Natural killer cell treated with Interleukin-12 subunit alpha and Interleukin-12 subunit beta and Interleukin-15 and Interleukin-18, amount 100 ng/mL, for 72 hours (primary cell): Measurements from ENCODE around the gene ATP8A2. TPM values are rescaled to one million over a fixed set of nuclear protein-coding genes. Genes with fewer than 3 reads are reported as not detected.

Experiments used
- ATAC-seq, 2 donors: fragments of 150-1000 bp; cut with Tn5 transposase in 1 of 2; sonication (Bioruptor Pico), chemical (Tn5 transposase) in 1 of 2; 2 replicates each; pipeline ENCODE4 v1.10.0; 2021
- DNase-seq: peaks from one replicate; pipeline ENCODE4 v3.0.0; 2022; ENCODE audit warnings: low spot score
- H3K27ac Mint-ChIP-seq, 2 donors: 1 replicate in 1 of 2; 2 replicates in 1 of 2; pipeline ENCODE4 v1.8.0; 2022; ENCODE audit warnings: mixed read lengths in 2 of 2, mild to moderate bottlenecking in 1 of 2, moderate library complexity in 1 of 2
- H3K27me3 Mint-ChIP-seq, 2 donors: 1 replicate in 1 of 2; 2 replicates in 1 of 2; pipeline ENCODE4 v1.8.0; 2022; ENCODE audit warnings: mixed read lengths in 2 of 2
- H3K36me3 Mint-ChIP-seq: one replicate; pipeline ENCODE4 v1.8.0; 2022; ENCODE audit warnings: mixed read lengths
- H3K4me1 Mint-ChIP-seq, 2 donors: 1 replicate in 1 of 2; 2 replicates in 1 of 2; pipeline ENCODE4 v1.8.0; 2022; ENCODE audit warnings: low read depth in 2 of 2, mixed read lengths in 2 of 2, mild to moderate bottlenecking in 1 of 2
- H3K4me3 Mint-ChIP-seq: one replicate; pipeline ENCODE4 v1.8.0; 2022; ENCODE audit warnings: mixed read lengths
- H3K9me3 Mint-ChIP-seq: 2 replicates; pipeline ENCODE4 v1.8.0; 2022; ENCODE audit warnings: mixed read lengths
- total RNA-seq, 2 donors: library from RNA; stranded (reverse); gene quantifications; one replicate each; pipeline ENCODE4 v1.2.3, GENCODE V29; 2022

The ATP8A2 gene
- total RNA-seq, 2 donors from 2014 or later, result 0.10 to 0.14 TPM

DNA sequence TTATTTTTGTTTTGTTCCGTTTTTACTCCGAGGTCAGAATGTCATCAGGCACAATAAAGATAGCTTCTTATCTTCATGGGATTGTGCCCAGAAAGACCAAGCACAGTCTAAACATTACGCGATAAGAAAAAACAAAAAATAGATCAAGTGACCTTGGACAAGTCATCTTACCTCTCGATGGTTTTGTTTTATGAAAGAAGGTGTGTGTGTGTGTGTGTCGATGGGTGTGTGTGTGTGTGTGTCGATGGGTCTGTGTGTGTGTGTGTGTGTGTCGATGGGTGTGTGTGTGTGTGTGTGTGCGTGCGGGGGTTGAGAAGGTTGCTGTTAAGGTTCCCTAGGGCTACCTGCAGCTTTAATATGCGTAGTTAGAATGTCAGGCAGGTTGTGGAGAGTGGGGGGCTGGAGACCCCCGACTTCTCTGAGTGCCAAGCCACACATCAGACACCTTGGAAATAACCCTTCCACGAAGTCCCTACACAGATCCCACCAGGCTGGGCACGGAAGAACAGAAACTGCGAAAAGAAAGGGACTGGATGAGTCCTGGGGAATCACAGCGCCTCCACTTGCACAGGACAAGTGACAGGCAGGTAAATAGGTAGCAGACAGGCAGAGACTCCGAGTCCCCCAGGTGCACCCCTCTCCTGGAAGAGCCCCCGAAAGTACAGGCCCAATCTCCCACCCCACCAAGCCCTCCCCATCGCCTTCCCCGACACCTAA, 458 bp upstream of the ATP8A2 start:
- H3K4me3 Mint-ChIP-seq, result peak overlapping the region; percentile 18
- H3K27me3 Mint-ChIP-seq, result peaks cover 51 to 61% of the 10 kb centered on the region in 2 donors
- H3K36me3 Mint-ChIP-seq, result no peaks in the 10 kb centered on the region
- no peak overlapping the region for H3K27ac Mint-ChIP-seq
- H3K9me3 Mint-ChIP-seq, result no peaks in the 10 kb centered on the region
- DNase-seq, result no peak
- no peak for ATAC-seq
- peaks cover 0 to 4% of the 10 kb centered on the region in 2 donors for H3K4me1 Mint-ChIP-seq

DNA sequence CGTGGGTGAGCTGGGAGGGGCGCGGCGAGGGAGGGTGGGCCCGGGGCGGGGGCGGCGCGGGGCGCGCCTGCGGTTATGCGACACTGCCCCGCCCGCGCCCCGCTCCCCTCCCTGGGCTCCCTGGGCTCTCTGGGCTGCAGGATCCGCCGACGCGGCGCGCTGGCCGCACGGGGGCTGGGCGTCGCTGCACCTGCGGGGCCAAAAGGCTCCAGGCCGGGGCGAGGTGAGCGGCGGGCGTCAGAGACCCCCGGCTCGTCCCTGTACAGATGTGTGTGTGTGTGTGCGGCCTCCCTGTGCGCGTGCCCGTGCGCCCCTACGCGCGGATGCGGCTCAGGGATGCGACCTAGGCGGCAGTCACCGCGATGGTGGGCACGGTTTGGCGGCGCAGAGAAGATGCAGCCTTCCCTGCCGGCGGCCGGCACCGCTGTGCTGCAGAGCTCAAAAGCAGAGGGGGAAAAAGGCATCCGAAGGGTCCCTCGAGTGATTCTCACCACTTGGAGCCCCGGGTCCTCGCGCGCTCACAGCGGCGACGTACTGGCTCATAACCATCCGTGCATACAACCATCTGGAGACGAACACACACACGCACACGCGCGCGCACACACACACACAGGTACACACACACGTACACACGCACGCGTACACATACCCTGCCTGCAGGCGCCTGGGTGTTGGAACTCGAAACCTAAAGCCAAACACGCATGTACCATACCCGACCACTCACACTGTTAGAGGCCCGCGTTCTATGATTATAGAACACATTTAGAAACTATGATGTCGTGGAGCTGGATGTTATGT, 709 bp downstream of the ATP8A2 start:
- Mint-ChIP-seq H3K4me3 (no peak overlapping the region), H3K4me1 (peaks cover 0 to 4% of the 10 kb centered on the region in 2 donors), H3K9me3 (no peaks in the 10 kb centered on the region), H3K27ac (no peak overlapping the region), H3K27me3 (peaks cover 47 to 61% of the 10 kb centered on the region in 2 donors), H3K36me3 (no peaks in the 10 kb centered on the region)
- no peak for DNase-seq
- no peak for ATAC-seq

DNA sequence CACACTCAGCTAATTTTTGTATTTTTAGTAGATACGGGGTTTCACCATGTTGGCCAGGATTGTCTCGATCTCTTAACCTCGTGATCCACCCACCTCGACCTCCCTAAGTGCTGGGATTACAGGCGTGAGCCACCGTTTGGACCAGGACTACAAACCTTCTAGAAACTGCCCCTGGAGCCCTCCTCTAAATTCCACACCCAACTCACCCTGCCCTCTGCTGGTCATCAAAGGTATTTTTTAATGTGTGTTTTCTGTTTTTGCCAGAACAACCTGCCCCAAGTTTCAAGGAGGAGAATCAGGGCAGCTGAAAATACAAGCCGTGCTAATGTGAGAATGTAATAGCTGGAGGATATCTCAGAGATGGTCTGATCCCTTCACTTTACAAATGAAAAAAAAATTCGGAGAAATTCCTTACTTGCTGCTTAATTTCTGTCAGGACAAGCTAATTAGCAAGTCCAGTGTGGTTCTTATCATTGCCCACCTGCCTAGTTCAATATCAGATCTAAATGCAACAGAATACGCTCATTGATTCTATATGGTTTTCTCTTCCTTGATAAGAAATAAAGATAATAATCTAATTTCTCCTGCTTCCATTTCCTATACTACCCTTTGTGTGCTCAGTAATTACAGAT, 4.1 kb downstream of the ATP8A2 start:
- DNase-seq (no peak), ATAC-seq (no peak)
- Mint-ChIP-seq H3K27me3 (peaks cover 44 to 51% of the 10 kb centered on the region in 2 donors), H3K9me3 (no peaks in the 10 kb centered on the region), H3K27ac (no peak overlapping the region), H3K4me1 (peaks cover 0 to 4% of the 10 kb centered on the region in 2 donors), H3K4me3 (no peak overlapping the region), H3K36me3 (no peaks in the 10 kb centered on the region)

DNA sequence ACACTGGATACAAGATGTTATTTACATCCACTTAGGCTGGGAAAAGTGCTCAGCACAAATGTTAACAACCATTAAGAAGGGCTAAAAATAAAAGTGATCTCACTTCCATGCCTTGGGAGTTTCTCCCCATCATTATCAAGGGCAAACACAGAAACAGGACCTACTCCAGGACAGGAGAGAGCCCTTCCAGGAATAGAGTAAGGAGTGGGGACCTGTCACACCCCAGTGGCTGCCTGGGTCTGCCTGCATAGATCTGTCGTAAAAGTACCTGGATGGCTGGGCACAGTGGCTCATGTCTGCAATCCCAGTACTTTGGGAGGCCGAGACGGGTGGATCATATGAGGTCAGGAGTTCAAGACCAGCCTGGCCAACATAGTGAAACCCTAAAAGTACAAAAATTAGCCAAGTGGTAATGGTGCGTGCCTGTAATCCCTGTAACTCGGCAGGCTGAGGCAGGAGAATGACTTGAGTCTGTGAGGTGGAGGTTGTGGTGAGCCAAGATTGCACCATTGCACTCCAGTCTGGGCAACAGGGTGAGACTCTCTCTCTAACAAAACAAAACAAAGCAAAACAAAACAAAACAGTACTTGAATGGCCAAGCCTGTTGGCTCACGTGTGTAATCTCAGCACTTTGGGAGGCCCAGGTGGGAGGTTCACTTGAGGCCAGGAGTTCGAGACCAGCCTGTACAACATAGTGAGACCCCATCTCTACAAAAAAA, 5.6 kb downstream of the ATP8A2 start:
- Mint-ChIP-seq H3K27me3 (peaks cover 46 to 59% of the 10 kb centered on the region in 2 donors), H3K4me1 (peaks cover 0 to 4% of the 10 kb centered on the region in 2 donors), H3K27ac (no peak overlapping the region), H3K4me3 (no peak overlapping the region), H3K36me3 (no peaks in the 10 kb centered on the region), H3K9me3 (no peaks in the 10 kb centered on the region)
- DNase-seq (no peak), ATAC-seq (no peak)

DNA sequence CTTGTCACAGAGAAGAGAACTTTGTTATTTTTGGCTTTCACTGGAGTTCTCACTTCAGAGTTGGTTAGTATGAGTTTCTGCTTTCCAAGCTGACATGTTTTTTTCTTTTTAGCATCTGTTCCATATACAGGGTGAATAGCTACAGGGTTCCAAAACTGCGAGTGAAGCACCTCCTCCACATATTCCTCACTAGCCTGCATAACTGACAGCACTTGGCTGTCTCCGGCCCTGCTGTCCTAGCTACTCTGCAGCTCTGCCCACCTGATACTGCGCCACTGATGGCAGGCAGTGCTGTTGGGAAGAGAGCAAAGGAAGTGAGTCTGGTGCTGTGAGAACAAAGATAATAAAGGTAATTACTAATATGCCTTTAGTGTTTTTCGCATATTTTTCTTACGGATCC, 6.8 kb downstream of the ATP8A2 start:
- DNase-seq (no peak), ATAC-seq (no peak)
- Mint-ChIP-seq H3K4me1 (peaks cover 0 to 4% of the 10 kb centered on the region in 2 donors), H3K4me3 (no peak overlapping the region), H3K27ac (no peak overlapping the region), H3K9me3 (no peaks in the 10 kb centered on the region), H3K36me3 (no peaks in the 10 kb centered on the region), H3K27me3 (peaks cover 42 to 51% of the 10 kb centered on the region in 2 donors)

DNA sequence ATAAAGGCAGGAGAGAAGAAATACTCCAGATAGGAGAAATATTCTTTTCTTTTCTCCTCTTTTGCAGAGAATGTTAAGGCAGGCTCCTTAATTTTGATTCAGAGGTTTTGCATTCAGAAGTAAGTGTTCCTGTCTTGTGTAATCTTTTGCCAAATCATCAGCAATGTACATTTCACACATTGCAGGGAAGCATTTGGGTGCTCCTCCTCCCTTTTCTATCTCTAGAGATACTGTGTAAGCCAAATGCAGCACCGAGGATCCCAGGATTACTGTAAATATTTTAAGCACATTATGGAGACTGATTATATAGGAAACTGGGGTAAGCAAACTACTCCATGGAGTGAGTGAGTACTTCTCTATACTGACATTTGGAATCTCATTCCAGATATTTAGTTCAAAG, 7.2 kb downstream of the ATP8A2 start:
- Mint-ChIP-seq H3K27me3 (peaks cover 37 to 51% of the 10 kb centered on the region in 2 donors), H3K36me3 (no peaks in the 10 kb centered on the region), H3K27ac (no peak overlapping the region), H3K9me3 (no peaks in the 10 kb centered on the region), H3K4me1 (peaks cover 0 to 4% of the 10 kb centered on the region in 2 donors), H3K4me3 (no peak overlapping the region)
- DNase-seq (no peak), ATAC-seq (no peak)

DNA sequence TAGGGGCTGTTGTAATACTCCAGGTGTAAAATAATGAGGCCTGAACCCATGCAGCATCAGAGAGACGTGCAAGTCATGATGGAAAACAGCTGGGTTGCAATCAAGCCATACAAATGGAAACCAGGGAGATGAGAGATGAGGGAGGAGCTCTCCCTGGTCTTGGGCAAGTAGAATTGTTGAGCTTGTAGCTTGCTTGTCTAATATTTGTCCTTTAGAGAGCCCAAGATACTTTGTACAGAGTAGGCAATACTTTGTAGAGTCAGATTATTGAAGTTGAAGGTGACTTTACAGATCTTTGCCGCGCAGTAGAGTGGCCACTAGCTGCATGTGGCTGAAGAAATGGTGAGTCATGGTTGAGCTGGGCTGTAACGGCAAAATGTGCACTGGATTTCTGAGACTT, 8.3 kb downstream of the ATP8A2 start:
- H3K4me1 Mint-ChIP-seq, result peaks cover 0 to 4% of the 10 kb centered on the region in 2 donors
- DNase-seq, result no peak
- no peak for ATAC-seq
- peaks cover 34 to 51% of the 10 kb centered on the region in 2 donors for H3K27me3 Mint-ChIP-seq
- no peaks in the 10 kb centered on the region for H3K9me3 Mint-ChIP-seq
- H3K4me3 Mint-ChIP-seq, result no peak overlapping the region
- no peaks in the 10 kb centered on the region for H3K36me3 Mint-ChIP-seq
- no peak overlapping the region for H3K27ac Mint-ChIP-seq

DNA sequence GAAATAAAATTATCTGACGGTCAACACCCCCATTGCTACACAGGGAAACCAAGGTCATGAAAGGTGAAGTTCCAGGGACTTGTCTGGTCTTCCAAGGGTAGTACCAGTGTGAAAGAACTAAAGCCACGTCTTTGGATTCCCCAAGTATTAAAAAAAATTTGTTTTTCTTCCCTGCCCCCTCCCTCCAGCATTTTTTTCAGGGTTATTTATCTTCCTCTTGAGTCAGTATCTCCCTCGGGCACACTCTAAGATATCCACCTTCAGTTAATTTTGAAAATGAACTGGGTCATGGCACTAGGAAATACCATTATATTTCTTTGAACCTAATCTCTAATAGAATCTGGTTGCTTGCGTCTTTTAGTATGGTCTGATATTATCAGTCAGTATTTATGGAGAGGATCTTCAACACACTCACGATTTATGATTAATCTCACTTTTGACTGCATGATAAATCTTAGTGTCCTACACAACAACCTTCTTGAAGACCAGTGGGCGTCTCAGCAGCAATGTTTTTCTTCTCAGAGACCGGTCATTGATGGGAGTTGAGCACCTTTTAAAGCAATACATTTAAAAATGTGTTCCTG, 9.1 kb downstream of the ATP8A2 start:
- ATAC-seq, result no peak
- H3K4me3 Mint-ChIP-seq, result no peak overlapping the region
- peaks cover 0 to under 1% of the 10 kb centered on the region in 2 donors for H3K4me1 Mint-ChIP-seq
- no peak overlapping the region for H3K27ac Mint-ChIP-seq
- no peaks in the 10 kb centered on the region for H3K36me3 Mint-ChIP-seq
- peaks cover 31 to 47% of the 10 kb centered on the region in 2 donors for H3K27me3 Mint-ChIP-seq
- no peaks in the 10 kb centered on the region for H3K9me3 Mint-ChIP-seq
- DNase-seq, result no peak

DNA sequence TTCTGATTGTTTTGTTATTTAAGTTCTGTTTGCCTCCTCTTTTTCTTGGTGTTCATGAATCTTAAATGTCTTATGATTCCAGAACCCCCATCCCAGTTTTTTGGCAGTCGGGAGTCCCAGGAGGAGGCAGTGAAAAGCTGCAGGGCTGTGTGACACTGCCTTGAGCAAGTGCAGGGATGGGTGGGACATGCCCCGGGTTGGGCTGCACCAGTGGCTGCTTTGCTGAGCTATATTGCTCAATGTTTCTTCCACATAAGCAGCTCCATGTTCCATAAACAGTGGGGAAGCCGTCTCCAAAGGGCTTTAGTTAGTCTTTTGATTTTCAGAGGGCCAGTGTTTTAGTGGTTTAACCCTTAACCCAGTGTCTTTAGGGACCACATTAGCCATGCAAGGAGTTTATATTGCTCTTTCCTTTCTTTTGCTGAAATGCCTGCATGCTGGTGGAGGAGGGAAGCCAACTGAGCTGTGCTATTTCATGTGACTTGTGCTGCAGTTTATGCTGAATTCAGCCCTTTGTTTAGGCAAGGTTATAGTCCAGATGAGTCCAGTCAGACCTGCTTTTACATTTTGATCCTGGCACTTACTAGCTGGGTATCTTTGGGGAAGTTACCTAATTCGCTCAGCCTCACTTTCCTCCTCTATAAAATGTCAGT, 13.1 kb downstream of the ATP8A2 start:
- H3K4me1 Mint-ChIP-seq, result no peaks in the 10 kb centered on the region
- no peak overlapping the region for H3K27ac Mint-ChIP-seq
- H3K27me3 Mint-ChIP-seq, result peaks cover 33 to 51% of the 10 kb centered on the region in 2 donors
- ATAC-seq (no peak), DNase-seq (no peak)
- H3K4me3 Mint-ChIP-seq, result no peak overlapping the region
- H3K36me3 Mint-ChIP-seq, result no peaks in the 10 kb centered on the region
- H3K9me3 Mint-ChIP-seq, result no peaks in the 10 kb centered on the region

DNA sequence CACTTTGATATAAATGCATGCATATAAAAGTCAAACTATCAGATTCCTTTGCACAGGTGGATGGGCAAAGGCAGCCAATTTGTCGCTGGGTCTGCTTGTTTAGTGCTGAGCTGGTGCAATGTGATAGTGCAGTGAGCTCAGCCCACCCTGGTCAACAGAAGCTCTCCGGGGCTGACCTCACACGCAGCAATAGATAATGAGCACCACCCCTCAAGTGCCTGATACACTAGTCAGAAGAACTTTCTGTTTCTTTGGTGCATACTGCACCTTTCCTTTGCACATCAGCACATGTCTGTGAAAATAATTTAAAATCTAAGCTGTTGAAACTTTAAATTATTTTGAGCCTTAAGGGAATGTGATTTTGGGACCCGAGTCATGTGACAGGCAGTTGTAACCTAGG, 20.2 kb downstream of the ATP8A2 start:
- Mint-ChIP-seq H3K4me1 (no peaks in the 10 kb centered on the region), H3K9me3 (no peaks in the 10 kb centered on the region), H3K4me3 (no peak overlapping the region), H3K36me3 (no peaks in the 10 kb centered on the region), H3K27ac (no peak overlapping the region), H3K27me3 (peaks cover 15 to 29% of the 10 kb centered on the region in 2 donors)
- ATAC-seq (no peak), DNase-seq (no peak)

DNA sequence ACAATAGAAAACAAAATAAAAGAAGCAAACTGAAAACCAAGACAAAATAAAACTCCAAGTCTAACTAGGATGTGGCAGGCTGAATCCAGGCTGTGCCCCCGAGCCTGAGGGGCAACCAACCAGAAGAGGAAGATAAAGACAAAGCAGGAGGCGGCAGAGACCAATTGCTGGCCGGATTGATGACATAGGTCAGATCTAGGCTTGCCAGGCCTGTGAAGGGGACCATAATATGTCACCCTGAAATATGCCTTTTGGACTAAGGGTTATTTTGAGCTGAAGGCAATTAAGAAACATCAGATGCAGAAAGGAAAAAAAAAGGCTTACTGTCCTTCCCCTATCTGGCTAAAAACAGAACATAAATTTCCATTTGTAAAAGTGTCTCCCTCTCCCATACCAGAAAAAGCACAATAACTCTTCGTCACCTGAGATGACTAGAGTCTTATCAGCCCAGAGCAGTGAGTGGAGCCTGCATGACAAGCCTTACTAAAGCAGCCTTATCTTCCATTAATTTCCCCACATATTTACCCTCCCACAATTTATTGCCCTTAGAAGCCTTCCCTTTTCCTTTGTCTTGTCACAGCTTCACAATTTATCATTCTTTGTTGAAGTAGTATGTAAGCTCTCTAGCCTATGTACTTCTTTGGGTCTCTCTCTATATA, 22.8 kb downstream of the ATP8A2 start:
- peaks cover 7 to 27% of the 10 kb centered on the region in 2 donors for H3K27me3 Mint-ChIP-seq
- H3K4me1 Mint-ChIP-seq, result no peaks in the 10 kb centered on the region
- no peak for ATAC-seq
- H3K36me3 Mint-ChIP-seq, result no peaks in the 10 kb centered on the region
- no peaks in the 10 kb centered on the region for H3K9me3 Mint-ChIP-seq
- H3K27ac Mint-ChIP-seq, result no peak overlapping the region
- DNase-seq, result no peak
- H3K4me3 Mint-ChIP-seq, result no peak overlapping the region

DNA sequence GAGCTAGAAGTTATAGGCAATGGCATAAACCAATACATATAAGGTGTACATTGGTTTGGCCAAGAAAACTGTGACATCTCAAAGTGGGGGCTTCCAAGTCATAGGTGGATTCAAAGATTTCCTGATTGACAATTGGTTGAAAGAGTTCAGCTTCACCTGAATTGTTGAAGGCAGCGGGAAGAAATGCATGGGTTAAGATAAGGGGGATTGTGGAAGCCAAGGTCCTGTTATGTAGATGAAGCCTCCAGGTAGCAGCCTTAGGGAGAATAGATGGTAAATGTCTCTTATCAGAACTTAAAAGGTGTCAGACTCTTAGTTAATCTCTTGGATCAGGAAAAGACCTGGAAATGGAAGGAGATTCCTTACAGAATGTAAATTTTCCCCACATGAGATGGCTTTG, 26.0 kb downstream of the ATP8A2 start:
- no peak for DNase-seq
- H3K27me3 Mint-ChIP-seq, result peaks cover 9 to 32% of the 10 kb centered on the region in 2 donors
- no peaks in the 10 kb centered on the region for H3K36me3 Mint-ChIP-seq
- H3K27ac Mint-ChIP-seq, result no peak overlapping the region
- no peaks in the 10 kb centered on the region for H3K9me3 Mint-ChIP-seq
- H3K4me3 Mint-ChIP-seq, result no peak overlapping the region
- no peak for ATAC-seq
- no peaks in the 10 kb centered on the region for H3K4me1 Mint-ChIP-seq
